Type B pancreatic cell (in vitro differentiated cells): ENCODE data around the gene CPNE9. TPM values are rescaled to one million over a fixed set of nuclear protein-coding genes. Genes with fewer than 3 reads are reported as not detected.

ENCODE experiments used
- DNase-seq: peaks from one replicate; pipeline ENCODE4 v3.0.0; 2021; ENCODE audit warnings: mixed read lengths; ENCODE audit not compliant: unreplicated experiment; ENCODE audit errors: extremely low spot score
- H3K27ac Mint-ChIP-seq: 2 replicates; pipeline ENCODE4 v1.8.0; 2021; ENCODE audit warnings: mild to moderate bottlenecking, mixed read lengths
- H3K27me3 Mint-ChIP-seq: 2 replicates; pipeline ENCODE4 v1.8.0; 2021; ENCODE audit warnings: mixed read lengths
- H3K36me3 Mint-ChIP-seq: 2 replicates; pipeline ENCODE4 v1.8.0; 2021; ENCODE audit warnings: mixed read lengths
- H3K4me1 Mint-ChIP-seq: one replicate; pipeline ENCODE4 v1.8.0; 2021; ENCODE audit warnings: mixed read lengths; ENCODE audit not compliant: unreplicated experiment
- H3K4me3 Mint-ChIP-seq: 2 replicates; pipeline ENCODE4 v1.8.0; 2021; ENCODE audit warnings: mild to moderate bottlenecking, mixed read lengths
- H3K9me3 Mint-ChIP-seq: 2 replicates; pipeline ENCODE4 v1.8.0; 2021; ENCODE audit warnings: mixed read lengths
- total RNA-seq: library from RNA; stranded (reverse); gene quantifications from 2 replicates; pipeline ENCODE4 v1.2.1, GENCODE V29; 2021; ENCODE audit warnings: low replicate concordance
- TF ChIP-seq, protein P1 (sequence below): fragments of 200-600 bp; sonication (generic); conservative IDR thresholded peaks from 2 replicates; pipeline ENCODE4 v1.5.0; 2021; ENCODE audit warnings: antibody characterized with exemption, mild to moderate bottlenecking

Gene CPNE9
- total RNA-seq, 1 donor from 2014 or later = 0.34 TPM

DNA sequence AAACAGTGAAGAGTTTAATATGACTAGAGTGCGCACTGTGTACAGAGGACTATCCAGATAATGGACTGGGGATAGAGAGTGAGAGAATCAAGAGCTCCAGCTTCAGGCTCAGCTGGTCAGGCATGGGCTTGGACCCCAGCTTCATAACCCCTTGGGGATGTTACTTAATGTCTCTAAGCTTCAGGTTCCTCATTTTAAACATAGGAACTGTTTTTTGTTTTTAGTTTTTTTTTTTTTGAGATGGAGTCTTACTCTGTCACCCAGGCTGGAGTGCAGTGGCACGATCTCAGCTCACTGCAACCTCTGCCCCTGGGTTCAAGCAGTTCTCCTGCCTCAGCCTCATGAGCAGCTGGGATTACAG is 18.0 kb downstream of the CPNE9 start:
- H3K27ac Mint-ChIP-seq = no peak overlapping the region
- DNase-seq = no peak
- TF ChIP-seq, protein P1, sequence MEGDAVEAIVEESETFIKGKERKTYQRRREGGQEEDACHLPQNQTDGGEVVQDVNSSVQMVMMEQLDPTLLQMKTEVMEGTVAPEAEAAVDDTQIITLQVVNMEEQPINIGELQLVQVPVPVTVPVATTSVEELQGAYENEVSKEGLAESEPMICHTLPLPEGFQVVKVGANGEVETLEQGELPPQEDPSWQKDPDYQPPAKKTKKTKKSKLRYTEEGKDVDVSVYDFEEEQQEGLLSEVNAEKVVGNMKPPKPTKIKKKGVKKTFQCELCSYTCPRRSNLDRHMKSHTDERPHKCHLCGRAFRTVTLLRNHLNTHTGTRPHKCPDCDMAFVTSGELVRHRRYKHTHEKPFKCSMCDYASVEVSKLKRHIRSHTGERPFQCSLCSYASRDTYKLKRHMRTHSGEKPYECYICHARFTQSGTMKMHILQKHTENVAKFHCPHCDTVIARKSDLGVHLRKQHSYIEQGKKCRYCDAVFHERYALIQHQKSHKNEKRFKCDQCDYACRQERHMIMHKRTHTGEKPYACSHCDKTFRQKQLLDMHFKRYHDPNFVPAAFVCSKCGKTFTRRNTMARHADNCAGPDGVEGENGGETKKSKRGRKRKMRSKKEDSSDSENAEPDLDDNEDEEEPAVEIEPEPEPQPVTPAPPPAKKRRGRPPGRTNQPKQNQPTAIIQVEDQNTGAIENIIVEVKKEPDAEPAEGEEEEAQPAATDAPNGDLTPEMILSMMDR = no peak
- H3K36me3 Mint-ChIP-seq = no peaks in the 10 kb centered on the region
- no peaks in the 10 kb centered on the region for H3K4me1 Mint-ChIP-seq
- no peaks in the 10 kb centered on the region for H3K9me3 Mint-ChIP-seq
- H3K4me3 Mint-ChIP-seq = no peak overlapping the region
- H3K27me3 Mint-ChIP-seq = peaks cover 61% of the 10 kb centered on the region

DNA sequence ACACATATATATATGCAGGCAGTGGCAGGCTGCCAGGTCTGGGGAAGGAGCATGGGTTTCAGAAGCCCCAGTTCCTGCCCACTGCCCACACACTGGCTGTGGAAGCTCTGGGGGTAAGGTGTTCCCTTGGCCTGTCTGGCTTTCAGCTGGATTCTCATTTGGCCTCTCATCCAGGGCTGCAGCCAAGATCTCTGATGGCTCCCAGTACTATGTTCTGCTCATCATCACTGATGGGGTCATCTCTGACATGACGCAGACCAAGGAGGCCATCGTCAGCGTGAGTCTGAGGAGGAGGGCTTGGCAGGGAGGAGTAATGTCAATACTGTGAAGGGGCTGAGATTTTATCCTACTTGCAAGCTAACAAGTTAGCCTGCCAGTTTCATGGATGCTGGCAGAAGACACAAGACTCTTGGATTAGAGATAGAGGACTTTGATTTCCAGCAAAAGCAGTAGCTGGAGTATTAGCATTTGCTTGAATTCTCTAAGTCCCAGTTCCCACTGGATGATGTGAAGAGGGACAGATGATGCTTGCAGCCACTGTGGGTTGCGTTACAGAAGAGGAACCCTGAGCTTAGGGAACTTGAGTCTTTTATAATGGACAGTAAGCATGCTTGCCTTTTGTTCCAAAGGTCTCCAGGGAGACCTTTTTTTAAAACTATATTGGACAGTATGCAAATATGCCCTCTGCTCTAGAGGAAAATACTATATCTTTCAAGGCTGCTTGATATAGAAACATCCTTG is 22.3 kb downstream of the CPNE9 start:
- Mint-ChIP-seq H3K4me1 (peaks cover 5% of the 10 kb centered on the region), H3K27me3 (peaks cover 49% of the 10 kb centered on the region), H3K4me3 (no peak overlapping the region), H3K9me3 (no peaks in the 10 kb centered on the region), H3K27ac (no peak overlapping the region), H3K36me3 (no peaks in the 10 kb centered on the region)
- TF ChIP-seq, protein P1 = no peak
- DNase-seq = no peak

DNA sequence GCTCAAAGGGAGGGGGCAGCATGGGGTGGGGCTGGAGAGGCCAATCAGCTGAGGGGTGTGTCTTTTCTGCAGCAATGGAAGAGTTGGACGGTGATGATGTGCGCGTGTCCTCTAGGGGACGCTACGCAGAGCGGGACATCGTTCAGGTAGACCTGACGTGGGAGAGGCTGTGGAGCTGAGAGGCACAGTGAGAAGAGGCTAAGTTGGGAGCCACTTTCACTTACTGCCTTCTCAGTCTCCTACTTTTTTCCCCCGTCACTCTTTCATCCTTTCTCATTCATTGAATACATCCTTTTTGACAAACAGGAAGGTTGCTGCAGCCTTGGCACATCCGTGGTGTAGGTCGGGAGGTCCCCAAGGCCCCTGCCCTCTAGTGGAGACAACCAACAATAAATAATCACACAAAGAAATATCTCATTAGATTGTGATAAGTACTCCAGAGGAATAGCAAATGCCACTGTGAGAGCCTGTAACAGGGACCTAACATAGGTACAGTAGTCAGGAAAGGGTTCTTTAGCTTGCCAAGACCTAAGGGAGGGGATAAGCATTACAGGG is 23.5 kb downstream of the CPNE9 start:
- Mint-ChIP-seq H3K4me1 (peaks cover 6% of the 10 kb centered on the region), H3K9me3 (no peaks in the 10 kb centered on the region), H3K4me3 (no peak overlapping the region), H3K36me3 (no peaks in the 10 kb centered on the region), H3K27me3 (peaks cover 41% of the 10 kb centered on the region), H3K27ac (no peak overlapping the region)
- no peak for DNase-seq
- TF ChIP-seq, protein P1 = peak; percentile 60

DNA sequence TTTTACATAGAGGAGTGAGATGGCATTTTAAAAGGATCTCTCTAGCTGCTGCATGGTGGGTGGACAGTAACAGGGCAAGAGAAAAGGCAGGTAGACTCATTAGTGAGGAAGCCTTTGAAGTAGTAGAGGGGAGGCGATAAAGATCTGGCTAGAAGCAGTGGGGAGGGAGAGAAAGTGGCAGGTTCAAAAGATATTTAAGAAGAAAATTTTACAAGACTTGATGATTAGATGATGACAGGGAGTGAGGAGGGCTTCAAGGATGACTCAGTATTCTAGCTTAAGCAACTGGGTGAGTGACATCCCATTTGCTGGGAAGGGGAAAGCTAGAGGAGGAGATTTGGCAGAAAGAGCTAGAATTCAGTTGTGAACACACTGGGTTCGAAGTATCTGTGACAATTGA is 24.1 kb downstream of the CPNE9 start:
- no peaks in the 10 kb centered on the region for H3K9me3 Mint-ChIP-seq
- no peaks in the 10 kb centered on the region for H3K36me3 Mint-ChIP-seq
- DNase-seq = no peak
- no peak overlapping the region for H3K4me3 Mint-ChIP-seq
- TF ChIP-seq, protein P1 = no peak
- H3K4me1 Mint-ChIP-seq = peaks cover 12% of the 10 kb centered on the region
- peaks cover 35% of the 10 kb centered on the region for H3K27me3 Mint-ChIP-seq
- H3K27ac Mint-ChIP-seq = no peak overlapping the region

DNA sequence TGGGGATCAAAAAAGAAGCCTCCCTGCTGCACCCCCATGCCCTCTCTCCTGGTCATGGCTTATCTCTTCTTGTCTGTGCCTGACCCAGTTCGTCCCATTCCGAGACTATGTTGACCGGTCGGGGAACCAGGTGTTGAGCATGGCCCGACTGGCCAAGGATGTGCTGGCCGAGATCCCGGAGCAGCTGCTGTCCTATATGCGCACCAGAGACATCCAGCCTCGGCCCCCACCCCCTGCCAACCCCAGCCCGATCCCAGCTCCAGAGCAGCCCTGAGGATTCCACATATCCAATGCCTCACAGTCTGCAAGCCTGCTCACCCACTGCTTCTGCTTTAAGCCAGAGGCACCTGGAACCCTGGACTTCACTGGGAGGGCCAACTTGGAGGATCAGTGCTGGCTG is 25.8 kb downstream of the CPNE9 start:
- Mint-ChIP-seq H3K36me3 (no peaks in the 10 kb centered on the region), H3K27me3 (peaks cover 28% of the 10 kb centered on the region), H3K4me3 (peak overlapping the region; percentile 72), H3K4me1 (peaks cover 22% of the 10 kb centered on the region), H3K27ac (no peak overlapping the region), H3K9me3 (no peaks in the 10 kb centered on the region)
- TF ChIP-seq, protein P1 = no peak
- DNase-seq = no peak
